ENCODE data around the gene MMP2.

MMP2 gene

DNA sequence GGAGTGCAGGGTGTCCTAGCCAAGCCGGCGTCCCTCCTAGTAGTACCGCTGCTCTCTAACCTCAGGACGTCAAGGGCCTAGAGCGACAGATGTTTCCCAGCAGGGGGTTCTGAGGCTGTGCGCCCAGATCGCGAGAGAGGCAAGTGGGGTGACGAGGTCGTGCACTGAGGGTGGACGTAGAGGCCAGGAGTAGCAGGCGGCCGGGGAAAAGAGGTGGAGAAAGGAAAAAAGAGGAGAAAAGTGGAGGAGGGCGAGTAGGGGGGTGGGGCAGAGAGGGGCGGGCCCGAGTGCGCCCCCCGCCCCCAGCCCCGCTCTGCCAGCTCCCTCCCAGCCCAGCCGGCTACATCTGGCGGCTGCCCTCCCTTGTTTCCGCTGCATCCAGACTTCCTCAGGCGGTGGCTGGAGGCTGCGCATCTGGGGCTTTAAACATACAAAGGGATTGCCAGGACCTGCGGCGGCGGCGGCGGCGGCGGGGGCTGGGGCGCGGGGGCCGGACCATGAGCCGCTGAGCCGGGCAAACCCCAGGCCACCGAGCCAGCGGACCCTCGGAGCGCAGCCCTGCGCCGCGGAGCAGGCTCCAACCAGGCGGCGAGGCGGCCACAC lies at the start of gene MMP2:
TSS of gene MMP2 (plus strand) at position 372 of the 603 bp plus-strand sequence. CDS start 282 bp downstream, outside the sequence.
- FAIRE-seq = no peak
- peak; percentile 76 for DNase-seq (ENCODE audit: low spot score)

DNA sequence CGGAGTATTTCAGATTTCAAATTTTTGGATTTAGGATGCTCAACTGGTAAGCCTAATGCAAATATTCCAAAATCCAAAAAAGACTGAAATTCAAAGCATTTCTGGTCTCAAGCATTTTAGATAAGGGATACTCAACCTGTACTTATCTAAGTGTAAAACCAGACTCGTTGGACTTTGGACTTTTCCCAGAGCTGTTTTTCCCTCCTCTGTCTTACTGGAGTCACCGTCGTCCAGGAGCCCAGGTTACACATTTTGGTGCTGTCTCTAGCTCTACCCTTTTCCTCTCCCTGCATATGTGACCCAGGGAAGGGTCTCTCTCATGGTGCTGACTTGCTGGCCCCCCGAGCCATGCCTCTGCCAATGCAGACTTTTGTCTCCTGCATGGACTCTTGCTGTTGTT lies 46.0 kb upstream of the MMP2 start:
- DNase-seq (ENCODE audit: low spot score) (no peak), FAIRE-seq (no peak)

DNA sequence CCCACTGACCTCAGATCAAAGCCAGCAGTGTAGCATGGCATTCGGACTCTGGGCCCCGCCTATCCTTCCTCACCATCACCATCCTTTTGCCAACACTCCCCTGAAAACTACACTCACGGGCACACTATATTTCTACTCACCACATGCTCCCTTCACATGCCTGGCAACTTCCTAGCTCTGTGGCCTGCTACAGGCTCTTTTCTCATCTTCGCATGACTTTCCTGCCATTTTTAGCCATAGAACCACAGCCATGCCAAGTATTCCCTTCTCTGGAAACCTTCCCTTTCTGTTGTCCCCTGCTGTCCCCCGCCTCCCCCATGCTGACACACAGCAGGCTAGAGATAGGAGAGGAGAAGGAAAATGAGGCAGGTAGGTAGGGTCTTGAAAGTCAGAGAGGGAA lies 45.5 kb upstream of the MMP2 start:
- DNase-seq (ENCODE audit: low spot score) (no peak), FAIRE-seq (no peak)

DNA sequence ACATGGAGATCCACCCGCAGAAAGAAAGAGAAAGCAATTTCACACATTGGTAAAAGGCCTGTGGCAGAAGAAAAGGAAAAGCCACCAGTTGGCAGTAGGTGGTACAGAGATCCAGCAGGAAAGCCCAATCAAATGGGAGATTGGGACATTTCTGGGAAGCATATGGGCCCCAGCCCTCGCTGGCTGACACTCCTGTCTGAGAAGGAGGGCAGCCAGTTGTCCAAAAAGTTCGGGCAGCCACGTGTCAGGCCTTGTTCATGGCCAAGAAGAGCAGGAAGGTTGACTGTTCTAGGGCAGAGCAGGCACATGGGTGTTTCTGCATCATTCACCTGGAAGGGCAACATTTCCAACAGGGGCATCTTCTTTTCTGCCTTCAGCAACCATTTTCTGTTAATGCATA lies 45.0 kb upstream of the MMP2 start:
- FAIRE-seq (no peak), DNase-seq (ENCODE audit: low spot score) (no peak)

DNA sequence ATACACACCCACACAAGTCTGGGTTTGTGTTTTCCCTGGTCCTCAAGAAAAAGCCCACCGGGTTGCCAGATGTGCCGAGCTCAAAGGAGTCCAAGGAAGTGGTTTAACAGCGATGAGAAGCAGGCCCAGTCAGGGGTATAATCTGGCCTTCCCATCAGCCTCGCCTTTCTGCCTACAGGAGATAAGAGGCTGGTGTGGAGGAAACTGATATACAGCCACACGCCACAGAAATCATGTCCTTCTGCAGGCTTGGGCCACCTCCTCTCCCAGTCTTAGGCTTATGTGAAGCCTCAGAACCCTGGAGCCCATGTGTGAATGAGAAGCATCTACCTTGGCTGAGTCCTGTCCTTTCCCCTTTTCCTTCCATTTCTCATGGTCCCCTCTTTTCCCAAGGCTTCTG lies 43.6 kb upstream of the MMP2 start:
- DNase-seq (ENCODE audit: low spot score) (no peak), FAIRE-seq (no peak)

DNA sequence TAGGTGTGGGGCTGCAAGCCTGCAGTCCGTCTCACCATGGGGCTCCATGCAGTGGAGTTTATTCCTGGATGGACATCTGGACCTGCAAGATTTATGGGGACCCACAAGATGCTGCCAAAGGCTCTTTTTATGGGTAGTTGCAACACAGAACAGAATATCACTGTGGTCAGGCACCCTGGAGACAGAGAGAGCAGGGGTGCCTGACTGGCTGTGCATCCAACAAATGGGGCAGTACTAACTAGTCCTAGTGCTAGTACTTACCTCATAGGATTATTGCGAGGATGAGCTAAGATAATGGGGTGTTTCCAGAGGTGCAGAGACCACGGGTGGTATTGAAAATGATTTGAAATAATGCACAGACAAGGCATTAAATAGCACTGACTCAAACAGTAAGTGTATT lies 42.4 kb upstream of the MMP2 start:
- FAIRE-seq (no peak), DNase-seq (ENCODE audit: low spot score) (no peak)

DNA sequence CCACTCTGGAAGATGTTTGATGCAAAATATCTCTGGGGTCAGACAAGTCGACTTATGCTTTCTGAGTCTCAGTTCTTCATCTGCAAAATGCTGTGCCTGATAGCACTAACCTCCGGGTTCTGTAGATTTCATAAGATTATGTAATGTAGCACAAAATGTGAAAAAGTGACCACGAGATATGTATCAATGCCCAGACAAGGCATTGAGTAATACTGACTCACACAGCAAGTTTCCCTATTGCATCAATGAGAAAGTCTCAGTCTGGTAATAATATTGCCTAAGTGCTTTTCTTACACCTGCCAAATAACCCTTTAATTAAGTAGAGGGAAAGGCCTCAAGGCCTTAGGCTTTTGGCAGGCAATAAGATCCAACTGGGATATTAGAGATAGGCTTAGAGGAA lies 41.4 kb upstream of the MMP2 start:
- FAIRE-seq (no peak), DNase-seq (ENCODE audit: low spot score) (no peak)

DNA sequence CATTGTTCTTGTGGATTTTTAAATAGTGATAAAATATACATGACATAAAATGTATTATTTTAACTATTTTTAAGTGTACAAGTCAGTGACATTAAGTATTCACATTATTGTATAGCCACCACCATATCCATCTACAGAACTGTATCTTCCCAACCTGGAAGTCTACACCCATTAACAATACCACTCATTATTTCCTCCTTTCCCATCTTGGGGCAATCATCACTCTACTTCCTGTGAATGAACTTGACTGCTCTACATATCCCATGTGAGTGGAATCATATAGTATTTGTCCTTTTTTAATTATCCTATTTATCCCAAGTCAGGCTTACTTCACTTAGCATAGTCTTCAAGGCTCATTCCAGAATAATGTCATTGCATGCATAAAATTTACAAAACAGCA lies 40.7 kb upstream of the MMP2 start:
- DNase-seq (ENCODE audit: low spot score) = no peak
- FAIRE-seq = no peak

DNA sequence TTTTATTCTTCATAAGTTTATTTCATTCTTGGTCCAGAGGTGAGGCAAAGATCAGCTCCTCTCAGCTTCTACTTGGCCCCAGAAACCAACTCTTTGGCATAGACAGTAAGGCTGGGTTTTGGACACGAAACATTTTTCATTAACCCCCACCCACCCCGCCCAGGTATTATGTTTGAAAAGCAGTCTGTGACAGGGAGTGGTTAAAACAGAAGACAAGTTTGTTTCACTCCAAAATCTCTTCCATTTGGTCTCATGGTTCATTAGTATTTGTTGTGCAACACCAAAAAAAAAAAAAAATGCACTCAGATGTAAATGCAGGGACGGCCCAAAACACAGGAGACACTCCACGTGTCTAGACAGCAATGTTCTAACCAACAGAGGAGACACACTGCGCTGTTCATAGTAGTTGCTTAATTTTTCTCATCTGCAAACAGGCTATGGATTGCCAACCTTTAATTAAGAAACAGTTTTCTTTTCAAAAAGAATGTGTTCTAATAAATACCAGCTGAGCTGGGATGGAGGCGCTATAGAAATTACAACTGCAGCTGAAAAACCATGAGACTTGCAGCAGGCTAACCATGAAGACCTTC lies 39.8 kb upstream of the MMP2 start:
- DNase-seq (ENCODE audit: low spot score) (no peak), FAIRE-seq (no peak)

DNA sequence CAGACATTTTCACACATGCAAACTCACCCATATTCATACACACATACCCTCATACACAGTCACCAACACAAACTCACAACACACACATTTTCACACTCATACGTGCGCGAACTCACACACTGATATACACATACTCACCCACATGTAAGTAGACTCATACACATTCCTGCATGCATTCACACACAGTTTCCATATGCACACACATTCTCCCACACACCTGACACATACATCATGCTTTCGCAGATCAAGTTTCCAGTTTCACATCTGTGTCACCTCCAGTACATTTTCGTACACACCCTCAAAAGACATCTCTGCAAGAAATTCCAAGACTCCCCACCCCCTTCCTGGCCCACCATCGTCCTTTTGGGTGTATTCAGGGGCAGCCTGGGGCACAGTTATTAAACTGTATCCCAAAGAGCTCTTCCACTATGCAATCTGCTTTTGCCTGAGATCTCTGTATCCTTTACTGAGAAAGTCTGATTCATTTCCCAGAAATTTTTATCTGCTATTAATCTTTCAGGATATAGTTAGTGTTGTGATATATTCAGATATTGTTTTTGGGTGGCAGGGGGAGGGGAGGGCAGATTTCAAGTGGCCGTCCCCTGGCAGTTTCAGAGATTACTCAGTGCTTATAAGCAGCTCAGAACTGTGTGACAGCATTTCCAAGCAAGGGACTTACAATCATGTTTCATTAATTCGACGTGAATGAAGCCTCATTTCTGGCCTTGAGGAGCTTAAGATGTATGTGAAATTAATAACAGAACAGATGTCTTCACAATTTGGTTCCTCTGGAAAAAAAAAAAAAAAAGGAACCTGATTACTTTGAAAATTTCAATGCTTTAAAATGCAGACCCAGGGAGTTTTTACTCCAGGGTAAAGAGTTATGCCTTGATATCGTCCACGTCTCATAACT lies 35.3 kb upstream of the MMP2 start:
- DNase-seq (ENCODE audit: low spot score) (no peak), FAIRE-seq (peak; percentile 68)

DNA sequence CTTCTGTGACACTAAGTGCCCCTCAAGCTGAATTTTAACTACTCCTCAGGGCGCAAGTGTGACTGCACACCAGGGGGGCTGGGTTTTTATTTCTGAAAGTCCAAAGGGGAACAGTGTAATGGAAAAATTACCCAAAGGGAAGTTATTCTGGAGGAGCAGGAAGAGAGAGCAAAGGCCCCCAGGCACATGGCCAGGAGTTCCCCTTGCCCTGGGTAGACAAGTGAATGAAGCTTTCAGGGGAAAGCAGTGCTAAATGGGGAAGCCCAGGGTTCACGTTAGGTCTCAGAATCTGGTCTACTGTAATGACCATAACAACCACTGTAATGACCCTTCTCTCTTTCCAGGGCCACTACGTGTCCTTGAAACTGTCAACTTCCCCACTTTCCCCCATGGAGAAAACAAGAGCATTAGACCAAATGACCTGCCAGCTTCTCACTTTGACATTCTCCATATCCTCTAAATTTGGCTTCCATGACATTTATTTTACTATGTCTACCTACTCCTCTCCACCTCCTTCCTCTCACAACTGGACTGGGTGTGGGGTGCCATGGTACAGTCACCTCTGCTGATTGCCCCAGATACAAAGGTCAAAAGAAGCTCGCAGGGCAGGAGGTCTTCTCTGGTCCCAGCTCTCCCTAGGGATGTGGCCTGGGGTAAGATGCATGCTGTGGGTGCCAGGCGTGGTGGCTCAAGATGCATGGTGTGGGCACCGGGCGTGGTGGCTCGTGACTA lies 34.1 kb upstream of the MMP2 start:
- DNase-seq (ENCODE audit: low spot score) = no peak
- no peak for FAIRE-seq

DNA sequence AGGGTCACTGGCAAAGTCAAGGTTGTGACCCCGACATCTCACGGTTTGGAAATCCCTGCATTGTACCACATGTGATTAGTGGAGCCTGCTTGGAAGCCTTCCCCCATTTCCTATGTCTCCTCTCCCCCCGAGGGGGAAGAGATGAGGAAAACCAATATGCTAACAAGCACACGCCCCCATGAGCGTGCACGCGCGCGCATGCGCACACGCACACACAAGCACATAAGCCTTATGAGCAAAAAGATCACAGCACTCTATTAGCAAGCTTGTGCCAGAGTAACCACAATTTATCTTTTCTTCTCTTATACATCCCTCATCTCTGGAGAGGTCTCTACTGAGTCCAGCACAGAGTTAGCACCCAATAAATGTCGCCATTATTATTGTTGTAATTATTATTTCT lies 31.8 kb upstream of the MMP2 start:
- DNase-seq (ENCODE audit: low spot score) (no peak), FAIRE-seq (no peak)

DNA sequence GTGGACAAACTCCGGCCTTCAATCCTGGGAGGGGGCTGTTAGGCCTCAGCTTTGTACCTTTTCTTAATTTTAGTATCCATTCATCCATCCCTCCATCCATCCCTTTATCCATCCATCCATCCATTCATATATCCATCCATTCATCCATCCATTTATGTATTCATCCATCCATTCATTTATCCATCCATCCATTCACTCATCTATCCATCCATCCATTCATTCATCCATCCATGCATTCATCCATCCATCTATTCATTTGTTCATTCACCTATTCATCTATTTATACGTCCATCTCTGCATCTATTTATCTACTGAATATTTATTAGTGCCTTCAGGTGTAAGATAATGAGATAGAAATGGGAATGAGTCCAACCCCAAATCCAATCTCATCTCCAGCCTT lies 26.0 kb upstream of the MMP2 start:
- DNase-seq (ENCODE audit: low spot score) (no peak), FAIRE-seq (no peak)

DNA sequence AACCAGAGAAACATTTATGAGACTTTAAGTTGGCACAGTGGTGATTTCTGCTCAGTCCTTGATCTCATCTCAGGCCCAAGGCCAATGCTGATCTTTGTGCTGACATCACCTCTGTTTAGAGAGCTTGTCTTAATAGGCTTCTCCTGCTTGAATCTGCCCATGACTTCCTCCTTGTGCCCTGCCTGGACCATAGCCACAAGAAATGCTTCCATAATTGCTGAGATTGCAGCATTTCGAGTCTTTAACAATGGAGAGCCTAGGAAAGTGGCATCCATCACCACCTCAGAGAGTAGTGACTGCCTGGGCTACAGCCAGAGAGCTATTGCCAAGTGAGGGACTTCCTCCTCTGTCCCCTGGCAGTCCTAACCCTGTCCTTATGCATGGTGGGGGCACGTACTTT lies 25.1 kb upstream of the MMP2 start:
- no peak for DNase-seq (ENCODE audit: low spot score)
- no peak for FAIRE-seq

DNA sequence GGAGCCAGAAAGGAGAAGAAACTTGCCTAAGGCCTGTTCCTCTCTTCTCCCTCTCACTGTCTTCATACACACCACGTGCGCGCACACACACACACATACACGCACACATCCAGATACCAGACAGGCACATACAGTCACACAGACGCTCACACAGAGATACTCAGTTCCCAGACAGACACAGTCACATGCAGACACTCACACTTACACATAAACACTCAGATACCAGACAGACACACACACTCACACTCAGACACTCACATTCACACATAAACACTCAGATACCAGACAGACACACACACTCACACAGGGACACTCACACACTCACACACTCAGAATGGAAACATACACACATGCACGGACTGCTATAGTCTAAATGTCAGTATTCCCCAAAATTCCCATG lies 24.1 kb upstream of the MMP2 start:
- FAIRE-seq (no peak), DNase-seq (ENCODE audit: low spot score) (no peak)

DNA sequence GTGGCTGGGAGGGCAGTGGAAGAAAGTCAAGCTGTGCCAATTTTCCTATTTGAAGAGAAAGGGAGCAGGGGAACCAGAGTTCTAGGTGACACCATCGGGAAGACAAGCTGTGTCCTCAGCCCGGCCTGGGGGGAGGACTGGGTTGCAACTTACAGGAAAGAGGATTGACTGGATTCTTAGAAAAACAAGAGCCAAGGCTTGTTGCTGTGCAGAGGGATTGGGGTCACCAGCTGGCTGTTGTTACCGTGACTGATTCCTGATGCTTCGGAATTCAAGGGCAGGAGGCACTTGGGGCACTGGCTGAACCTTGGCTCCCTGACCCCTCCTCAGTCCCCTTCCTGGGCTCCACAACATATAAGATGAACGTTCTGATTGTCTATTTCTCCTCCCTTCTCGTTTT lies 16.8 kb upstream of the MMP2 start:
- no peak for FAIRE-seq
- DNase-seq (ENCODE audit: low spot score) = no peak

DNA sequence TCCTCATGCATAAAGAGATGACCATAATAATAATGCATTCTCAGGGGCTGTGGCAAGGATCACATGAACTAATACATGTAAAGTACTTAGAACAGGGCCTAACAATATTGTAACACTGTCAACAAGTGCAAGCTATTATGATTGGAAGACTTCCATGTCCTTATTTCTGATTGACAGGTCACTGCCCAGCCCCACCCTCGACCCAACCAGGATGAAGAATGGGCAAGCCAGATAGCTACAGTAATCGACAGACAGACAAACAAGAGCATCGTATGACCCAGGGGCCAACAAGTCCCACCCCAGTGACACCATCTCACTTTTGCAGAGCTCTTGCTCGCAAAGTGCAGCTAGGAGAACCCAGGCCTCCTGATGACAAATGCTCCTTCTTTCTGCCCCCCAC lies 14.6 kb upstream of the MMP2 start:
- DNase-seq (ENCODE audit: low spot score) (no peak), FAIRE-seq (no peak)

DNA sequence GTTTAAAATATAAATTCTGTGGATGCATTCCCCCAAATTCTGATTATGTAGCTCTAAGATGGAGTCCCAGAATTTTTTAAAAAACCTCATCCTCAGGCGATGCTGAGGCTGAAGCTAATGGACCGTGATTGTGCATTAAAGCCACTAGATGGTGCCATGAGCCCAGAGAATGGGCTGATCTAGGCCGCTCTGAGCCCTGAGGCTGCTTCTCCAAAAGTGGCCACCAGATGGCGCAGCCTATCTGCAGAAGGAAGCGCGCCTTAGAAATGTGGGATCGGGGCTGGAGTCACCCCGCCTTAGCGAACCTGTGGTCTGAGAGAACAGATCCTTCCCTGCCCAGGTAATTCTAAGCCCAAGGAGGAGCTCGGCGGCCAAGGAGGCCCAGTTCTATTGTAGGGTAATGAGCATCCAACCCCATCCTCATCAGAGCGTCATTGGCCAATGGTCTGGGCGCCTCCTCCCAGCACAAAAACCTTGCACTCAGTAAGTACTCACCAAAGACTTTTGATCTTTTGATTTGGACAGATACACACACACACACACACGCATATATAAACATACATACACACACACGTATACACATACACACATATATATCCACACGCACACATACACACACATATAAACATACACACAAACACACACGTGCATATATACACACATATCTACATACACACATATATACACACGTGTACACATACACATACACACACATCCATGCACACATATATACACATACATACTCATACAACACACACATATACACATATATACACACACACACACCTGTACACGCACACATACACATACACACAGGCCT lies 13.7 kb upstream of the MMP2 start:
- peak; percentile 81 for DNase-seq (ENCODE audit: low spot score)
- FAIRE-seq = peak; percentile 94

DNA sequence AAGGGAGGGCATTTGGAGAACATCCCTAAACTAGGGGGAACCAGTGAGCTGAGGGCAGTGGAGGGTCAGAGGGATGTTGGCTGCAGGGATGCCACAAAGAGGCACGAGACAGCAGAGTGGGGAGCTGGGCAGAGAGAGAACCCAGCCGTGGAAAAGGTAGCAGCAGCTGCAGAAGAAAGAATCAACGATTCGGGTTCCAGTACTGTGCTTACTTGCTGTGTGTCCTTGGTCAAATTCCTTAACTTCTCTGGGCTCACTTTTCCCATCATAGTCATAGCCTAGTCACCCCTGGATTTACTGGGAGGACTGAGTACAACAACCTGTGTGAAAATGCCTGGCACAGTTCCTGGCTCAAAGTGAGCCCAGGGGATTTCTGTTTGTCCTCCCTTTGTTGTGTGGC lies 12.8 kb upstream of the MMP2 start:
- no peak for FAIRE-seq
- DNase-seq (ENCODE audit: low spot score) = no peak

DNA sequence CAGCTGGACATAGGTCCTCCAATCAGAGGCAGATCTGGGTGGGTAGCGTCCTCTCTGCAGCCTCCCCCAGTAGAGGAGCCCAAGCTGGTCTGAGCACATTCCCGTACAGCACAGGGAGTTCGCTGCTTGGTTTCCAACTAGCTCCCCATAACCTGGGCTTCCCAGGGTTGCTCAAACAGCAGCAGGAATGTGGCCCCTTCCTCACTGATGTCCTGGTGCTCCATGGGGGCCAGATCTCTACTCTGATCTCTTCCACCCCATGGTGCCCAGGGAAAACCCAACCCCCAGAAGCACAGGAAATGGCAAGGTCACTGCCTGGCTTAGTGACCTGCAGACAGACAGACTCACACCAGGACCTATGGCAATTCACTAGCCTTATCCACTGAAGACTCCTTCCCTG lies 11.1 kb upstream of the MMP2 start:
- DNase-seq (ENCODE audit: low spot score) (no peak), FAIRE-seq (no peak)

DNA sequence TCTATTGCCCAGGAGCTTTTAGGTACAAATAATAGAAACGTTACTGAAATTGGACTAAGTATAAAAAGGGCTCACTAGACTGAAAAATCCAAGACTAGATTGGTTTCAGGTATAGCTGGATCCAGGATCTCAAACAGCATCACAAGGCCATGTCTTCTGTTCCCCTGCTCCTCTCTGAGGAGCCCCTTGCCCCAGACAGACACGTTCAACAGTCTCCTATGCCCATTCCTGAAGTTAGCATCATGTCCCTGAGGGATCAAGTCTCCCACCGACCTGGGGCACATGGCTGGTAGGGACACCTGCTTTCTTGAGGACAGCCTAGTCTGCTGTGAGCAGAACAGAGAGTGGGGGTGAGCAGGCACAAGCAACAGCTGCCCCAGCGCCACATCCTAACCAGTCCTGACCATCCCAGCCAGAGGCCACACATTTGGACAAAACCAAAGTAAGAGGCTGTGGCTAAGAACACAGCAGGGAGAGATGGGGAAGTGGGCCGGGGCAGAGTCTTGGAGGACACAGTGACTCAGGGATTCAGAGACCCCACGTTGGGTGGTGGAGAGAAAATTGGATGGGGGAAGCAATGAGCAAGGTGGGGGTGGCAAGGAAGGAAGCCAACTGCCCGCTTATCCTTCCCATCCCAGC lies 10.5 kb upstream of the MMP2 start:
- FAIRE-seq = no peak
- DNase-seq (ENCODE audit: low spot score) = no peak

Data from urothelium cell line (cell line).